Astrocyte (in vitro differentiated cells and primary cell): ENCODE data around the gene S1PR1. TPM values are rescaled to one million over a fixed set of nuclear protein-coding genes. Genes with fewer than 3 reads are reported as not detected.
"Not testable (repeated sequence)": the region's sequence is repeated elsewhere in the genome, so short reads cannot be mapped to it uniquely, and the experiment has no call there.

Experiments used
- DNase-seq: peaks from one replicate; pipeline ENCODE4 v3.0.0-alpha.2; 2010; ENCODE audit warnings: low read depth
- FAIRE-seq: peaks from 2 replicates; lab custom pipeline; 2011; peaks lifted over from hg19 to GRCh38; lab: Jason Lieb, UNC
- H2AFZ ChIP-seq: 2 replicates; pipeline ENCODE4 v1.6.0; 2012; ENCODE audit warnings: low read depth, low read length, inconsistent platforms
- H3K27ac ChIP-seq: 2 replicates; pipeline ENCODE4 v1.5.1; 2011; ENCODE audit warnings: low read depth, low read length, inconsistent platforms
- H3K27me3 ChIP-seq: 2 replicates; pipeline ENCODE4 v1.6.0; 2011; ENCODE audit warnings: low read length, inconsistent platforms; ENCODE audit not compliant: insufficient read depth
- H3K36me3 ChIP-seq: 2 replicates; pipeline ENCODE4 v1.5.1; 2011; ENCODE audit warnings: low read length, inconsistent platforms; ENCODE audit not compliant: insufficient read depth
- H3K4me1 ChIP-seq: 2 replicates; pipeline ENCODE4 v1.5.1; 2011; ENCODE audit warnings: low read length, inconsistent platforms; ENCODE audit not compliant: insufficient read depth
- H3K4me2 ChIP-seq: 2 replicates; pipeline ENCODE4 v1.6.0; 2012; ENCODE audit warnings: low read length, inconsistent platforms
- H3K4me3 ChIP-seq: 2 replicates; pipeline ENCODE4 v1.5.1; 2011; ENCODE audit warnings: low read depth, mild to moderate bottlenecking, low read length, inconsistent platforms; ENCODE audit not compliant: insufficient read depth
- H3K79me2 ChIP-seq: 2 replicates; pipeline ENCODE4 v1.6.0; 2012; ENCODE audit warnings: mild to moderate bottlenecking, low read length, inconsistent platforms; ENCODE audit not compliant: insufficient read depth
- H3K9ac ChIP-seq: 2 replicates; pipeline ENCODE4 v1.6.0; 2012; ENCODE audit warnings: mild to moderate bottlenecking, low read length, inconsistent platforms
- H3K9me3 ChIP-seq: 2 replicates; pipeline ENCODE4 v1.5.1; 2012; ENCODE audit warnings: low read depth, mild to moderate bottlenecking, low read length, inconsistent platforms; ENCODE audit not compliant: insufficient read depth
- H4K20me1 ChIP-seq: 2 replicates; pipeline ENCODE4 v1.6.0; 2012; ENCODE audit warnings: low read length, inconsistent platforms; ENCODE audit not compliant: insufficient read depth
- H3K27ac Mint-ChIP-seq: one replicate; pipeline ENCODE4 v1.8.0; 2021; ENCODE audit warnings: mild to moderate bottlenecking, mixed read lengths; ENCODE audit not compliant: unreplicated experiment
- H3K27me3 Mint-ChIP-seq: one replicate; pipeline ENCODE4 v1.8.0; 2021; ENCODE audit warnings: low read depth, mixed read lengths; ENCODE audit not compliant: unreplicated experiment
- H3K36me3 Mint-ChIP-seq: one replicate; pipeline ENCODE4 v1.8.0; 2021; ENCODE audit warnings: low read depth, mixed read lengths; ENCODE audit not compliant: unreplicated experiment
- H3K4me1 Mint-ChIP-seq: one replicate; pipeline ENCODE4 v1.8.0; 2021; ENCODE audit warnings: low read depth, mixed read lengths; ENCODE audit not compliant: unreplicated experiment
- H3K4me3 Mint-ChIP-seq: one replicate; pipeline ENCODE4 v1.8.0; 2021; ENCODE audit warnings: mild to moderate bottlenecking, moderate library complexity, mixed read lengths; ENCODE audit not compliant: unreplicated experiment
- H3K9me3 Mint-ChIP-seq: one replicate; pipeline ENCODE4 v1.8.0; 2021; ENCODE audit warnings: mild to moderate bottlenecking, mixed read lengths; ENCODE audit not compliant: unreplicated experiment
- CTCF ChIP-seq: IDR thresholded peaks from 2 replicates; pipeline ENCODE4 v1.5.1; 2011; ENCODE audit warnings: low read depth, mild to moderate bottlenecking, inconsistent platforms, low read length, moderate library complexity; ENCODE audit not compliant: insufficient read depth
- EZH2 ChIP-seq: IDR thresholded peaks from 2 replicates; pipeline ENCODE4 v1.6.1; 2012; ENCODE audit warnings: mild to moderate bottlenecking, low read length, inconsistent platforms; ENCODE audit not compliant: insufficient read depth
- total RNA-seq: library from RNA; stranded (reverse); gene quantifications from 2 replicates; pipeline ENCODE4 v1.2.1, GENCODE V29; 2021

The S1PR1 gene
- total RNA-seq, 1 donor from 2014 or later: 14.4 TPM

- Histone ChIP-seq H4K20me1 (no peaks in the 10 kb centered on the region), H3K79me2 (no peaks in the 10 kb centered on the region), H3K27me3 (no peaks in the 10 kb centered on the region), H3K4me1 (no peaks in the 10 kb centered on the region), H2AFZ (no peak overlapping the region), H3K9me3 (no peaks in the 10 kb centered on the region), H3K4me3 (no peak overlapping the region), H3K27ac (no peak overlapping the region), H3K9ac (no peak overlapping the region), H3K4me2 (no peak overlapping the region), H3K36me3 (no peaks in the 10 kb centered on the region)
- DNase-seq (no peak), FAIRE-seq (no peak)
- no peak overlapping the region for H3K27ac Mint-ChIP-seq
- no peaks in the 10 kb centered on the region for H3K9me3 Mint-ChIP-seq
- no peak for TF ChIP-seq EZH2
- no peak for TF ChIP-seq CTCF
- no peaks in the 10 kb centered on the region for H3K27me3 Mint-ChIP-seq
- H3K4me3 Mint-ChIP-seq: no peak overlapping the region
- H3K4me1 Mint-ChIP-seq: no peaks in the 10 kb centered on the region
- H3K36me3 Mint-ChIP-seq: no peaks in the 10 kb centered on the region
Measured at GRCh38 chr1:101215363-101216011, 21.3 kb upstream of the S1PR1 start.

GRCh38 chr1:101216623-101217022, 20.2 kb upstream of the S1PR1 start:
- no peaks in the 10 kb centered on the region for H3K9me3 Mint-ChIP-seq
- Histone ChIP-seq H3K4me1 (no peaks in the 10 kb centered on the region), H3K27ac (no peak overlapping the region), H2AFZ (no peak overlapping the region), H3K27me3 (no peaks in the 10 kb centered on the region), H3K9ac (no peak overlapping the region), H4K20me1 (no peaks in the 10 kb centered on the region), H3K36me3 (no peaks in the 10 kb centered on the region), H3K79me2 (no peaks in the 10 kb centered on the region), H3K4me3 (no peak overlapping the region), H3K9me3 (no peaks in the 10 kb centered on the region), H3K4me2 (no peak overlapping the region)
- DNase-seq (no peak), FAIRE-seq (no peak)
- H3K36me3 Mint-ChIP-seq: no peaks in the 10 kb centered on the region
- H3K27ac Mint-ChIP-seq: no peak overlapping the region
- no peaks in the 10 kb centered on the region for H3K27me3 Mint-ChIP-seq
- H3K4me3 Mint-ChIP-seq: no peak overlapping the region
- no peak for TF ChIP-seq EZH2
- TF ChIP-seq CTCF: no peak
- H3K4me1 Mint-ChIP-seq: no peaks in the 10 kb centered on the region

- H4K20me1 ChIP-seq: no peaks in the 10 kb centered on the region
- H3K4me2 ChIP-seq: no peak overlapping the region
- Mint-ChIP-seq H3K4me3 (no peak overlapping the region), H3K36me3 (no peaks in the 10 kb centered on the region), H3K4me1 (no peaks in the 10 kb centered on the region), H3K27me3 (no peaks in the 10 kb centered on the region), H3K27ac (no peak overlapping the region), H3K9me3 (no peaks in the 10 kb centered on the region)
- no peak for DNase-seq
- H3K4me3 ChIP-seq: no peak overlapping the region
- H3K9ac ChIP-seq: no peak overlapping the region
- H3K27me3 ChIP-seq: no peaks in the 10 kb centered on the region
- TF ChIP-seq EZH2 (no peak), CTCF (no peak)
- no peaks in the 10 kb centered on the region for H3K4me1 ChIP-seq
- no peak overlapping the region for H2AFZ ChIP-seq
- no peaks in the 10 kb centered on the region for H3K79me2 ChIP-seq
- H3K9me3 ChIP-seq: no peaks in the 10 kb centered on the region
- H3K36me3 ChIP-seq: no peaks in the 10 kb centered on the region
- no peak for FAIRE-seq
- H3K27ac ChIP-seq: no peak overlapping the region
Measured at GRCh38 chr1:101217148-101217547, 19.7 kb upstream of the S1PR1 start.

GRCh38 chr1:101218968-101219367, 17.9 kb upstream of the S1PR1 start:
- not testable (repeated sequence) for H4K20me1 ChIP-seq, H3K4me2 ChIP-seq, H3K9me3 Mint-ChIP-seq, H3K27ac ChIP-seq, H3K27me3 ChIP-seq, DNase-seq, H3K9me3 ChIP-seq, H3K79me2 ChIP-seq, H3K36me3 Mint-ChIP-seq, H3K36me3 ChIP-seq, H3K27ac Mint-ChIP-seq, H3K4me1 ChIP-seq, H3K4me1 Mint-ChIP-seq, H3K27me3 Mint-ChIP-seq, H3K4me3 Mint-ChIP-seq, H3K9ac ChIP-seq, FAIRE-seq, H2AFZ ChIP-seq, H3K4me3 ChIP-seq
